Measurements from ENCODE around the gene BMPR1B.

BMPR1B gene

GRCh38 chr4:94968493-94968892 is 210.7 kb downstream of the BMPR1B start:
- no peak for FAIRE-seq

- FAIRE-seq: no peak
Observed at GRCh38 chr4:94970650-94971049, 212.9 kb downstream of the BMPR1B start.

GRCh38 chr4:94974773-94975172 is 217.0 kb downstream of the BMPR1B start:
- no peak for FAIRE-seq

- no peak for FAIRE-seq
Observed at GRCh38 chr4:94976371-94977011, 218.7 kb downstream of the BMPR1B start.

- FAIRE-seq: no peak
Observed at GRCh38 chr4:94978904-94979303, 221.1 kb downstream of the BMPR1B start.

GRCh38 chr4:94979621-94980020 is 221.9 kb downstream of the BMPR1B start:
- no peak for FAIRE-seq

GRCh38 chr4:94995684-94996394 is 238.1 kb downstream of the BMPR1B start:
- FAIRE-seq: no peak

GRCh38 chr4:95000076-95000648 is 242.4 kb downstream of the BMPR1B start:
- no peak for FAIRE-seq

- no peak for FAIRE-seq
Observed at GRCh38 chr4:95004912-95005311, 247.2 kb downstream of the BMPR1B start.

GRCh38 chr4:95007998-95008397 is 250.2 kb downstream of the BMPR1B start:
- FAIRE-seq: no peak

- no peak for FAIRE-seq
Observed at GRCh38 chr4:95013236-95013635, 255.5 kb downstream of the BMPR1B start.

GRCh38 chr4:95014068-95014467 is 256.3 kb downstream of the BMPR1B start:
- no peak for FAIRE-seq

- FAIRE-seq: no peak
Observed at GRCh38 chr4:95017305-95018064, 259.7 kb downstream of the BMPR1B start.

GRCh38 chr4:95018785-95019184 is 261.0 kb downstream of the BMPR1B start:
- FAIRE-seq: no peak

GRCh38 chr4:95020521-95020920 is 262.8 kb downstream of the BMPR1B start:
- no peak for FAIRE-seq

GRCh38 chr4:95021099-95021498 is 263.3 kb downstream of the BMPR1B start:
- no peak for FAIRE-seq

- FAIRE-seq: no peak
Observed at GRCh38 chr4:95023110-95023509, 265.4 kb downstream of the BMPR1B start.

GRCh38 chr4:95027905-95028618 is 270.3 kb downstream of the BMPR1B start:
- no peak for FAIRE-seq

GRCh38 chr4:95038791-95039190 is 281.0 kb downstream of the BMPR1B start:
- no peak for FAIRE-seq

GRCh38 chr4:95044324-95044837 is 286.6 kb downstream of the BMPR1B start:
- FAIRE-seq: no peak

- no peak for FAIRE-seq
Observed at GRCh38 chr4:95045429-95045828, 287.7 kb downstream of the BMPR1B start.

GRCh38 chr4:95048296-95048695 is 290.5 kb downstream of the BMPR1B start:
- no peak for FAIRE-seq

All from islet of Langerhans (tissue), 1 donor.